ENCODE data around the gene ENTR1.
"Not testable (repeated sequence)": the region's sequence is repeated elsewhere in the genome, so short reads cannot be mapped to it uniquely, and the experiment has no call there.

Gene ENTR1

GRCh38 chr9:136416914-136417313 lies 6.5 kb upstream of the ENTR1 start:
- no peak for DNase-seq

- DNase-seq = no peak
Observed at GRCh38 chr9:136416427-136416826, 6.0 kb upstream of the ENTR1 start.

- DNase-seq = no peak
Observed at GRCh38 chr9:136412962-136413361, 2.5 kb upstream of the ENTR1 start.

GRCh38 chr9:136411378-136411777 lies 964 bp upstream of the ENTR1 start:
- no peak for DNase-seq

GRCh38 chr9:136409557-136410455 lies 608 bp downstream of the ENTR1 start:
- peak; percentile 29 for DNase-seq

- no peak for DNase-seq
Observed at GRCh38 chr9:136407911-136408310, 2.5 kb downstream of the ENTR1 start.

- DNase-seq = not testable (repeated sequence)
Observed at GRCh38 chr9:136407061-136407460, 3.4 kb downstream of the ENTR1 start.

GRCh38 chr9:136405904-136406303 lies 4.5 kb downstream of the ENTR1 start:
- not testable (repeated sequence) for DNase-seq

- DNase-seq = no peak
Observed at GRCh38 chr9:136405481-136405880, 4.9 kb downstream of the ENTR1 start.

GRCh38 chr9:136404801-136405136 lies 5.6 kb downstream of the ENTR1 start:
- no peak for DNase-seq

GRCh38 chr9:136403915-136404800 lies 6.3 kb downstream of the ENTR1 start:
- no peak for DNase-seq

- DNase-seq = no peak
Observed at GRCh38 chr9:136403538-136403914, 6.9 kb downstream of the ENTR1 start.

GRCh38 chr9:136402067-136402466 lies 8.3 kb downstream of the ENTR1 start:
- DNase-seq = no peak

GRCh38 chr9:136401173-136401922 lies 9.1 kb downstream of the ENTR1 start:
- DNase-seq = no peak

GRCh38 chr9:136400038-136400834 lies 10.2 kb downstream of the ENTR1 start, which contains the start of gene SNAPC4:
Gene SNAPC4 (minus strand): TSS chr9:136400170. CDS start chr9:136398428, 1,742 bp downstream.
- DNase-seq = peak; percentile 93

- DNase-seq = no peak
Observed at GRCh38 chr9:136399176-136400037, 11.0 kb downstream of the ENTR1 start.

- DNase-seq = no peak
Observed at GRCh38 chr9:136398286-136398685, 12.1 kb downstream of the ENTR1 start.

- no peak for DNase-seq
Observed at GRCh38 chr9:136397643-136398042, 12.8 kb downstream of the ENTR1 start.

GRCh38 chr9:136396219-136396515 lies 14.2 kb downstream of the ENTR1 start:
- no peak for DNase-seq

- no peak for DNase-seq
Observed at GRCh38 chr9:136395345-136396218, 14.8 kb downstream of the ENTR1 start.

- DNase-seq = no peak
Observed at GRCh38 chr9:136395020-136395340, 15.4 kb downstream of the ENTR1 start.
